Transverse colon (tissue), 4 donors: Measurements from ENCODE around the gene DIP2B. TPM values are rescaled to one million over a fixed set of nuclear protein-coding genes. Genes with fewer than 3 reads are reported as not detected.
"Not testable (repeated sequence)": the region's sequence is repeated elsewhere in the genome, so short reads cannot be mapped to it uniquely, and the experiment has no call there.

ENCODE experiments used
- DNase-seq: peaks from one replicate; pipeline ENCODE4 v3.0.0-alpha.2; 2019
- H3K27ac ChIP-seq, 4 donors: fragments of 200-600 bp; sonication (generic); 2 replicates each; pipeline ENCODE4 v1.5.1; 2016 to 2018; ENCODE audit warnings: inconsistent platforms in 4 of 4
- H3K27me3 ChIP-seq: fragments of 200-600 bp; sonication (generic); 2 replicates; pipeline ENCODE4 v1.5.1; 2017; ENCODE audit warnings: inconsistent platforms
- H3K36me3 ChIP-seq, 4 donors: fragments of 200-600 bp; sonication (generic); 2 replicates each; pipeline ENCODE4 v1.5.1; 2017 to 2019; ENCODE audit warnings: inconsistent platforms in 4 of 4
- H3K4me1 ChIP-seq, 4 donors: fragments of 200-600 bp; sonication (generic); 2 replicates each; pipeline ENCODE4 v1.5.1; 2017 to 2020; ENCODE audit warnings: inconsistent platforms in 4 of 4
- H3K4me3 ChIP-seq, 4 donors: fragments of 200-600 bp; sonication (generic); 1 replicate in 1 of 4; 2 replicates in 3 of 4; pipeline versions ENCODE4 v1.5.1 to v1.6.1; 2017 to 2019; ENCODE audit warnings: inconsistent platforms in 4 of 4
- H3K9me3 ChIP-seq, 2 donors: fragments of 200-600 bp; sonication (generic); 2 replicates each; pipeline ENCODE4 v1.5.1; 2017 to 2019; ENCODE audit warnings: inconsistent platforms in 2 of 2
- EP300 ChIP-seq: sonication (generic); formaldehyde crosslinking; IDR thresholded peaks from one replicate; pipeline ENCODE4 v1.6.1; 2017; ENCODE audit warnings: antibody characterized with exemption, low read depth
- POLR2A ChIP-seq: fragments of 450-650 bp; IDR thresholded peaks from one replicate; pipeline ENCODE4 v1.6.1; 2016; ENCODE audit warnings: antibody characterized with exemption, mild to moderate bottlenecking, moderate library complexity
- POLR2AphosphoS5 ChIP-seq, 3 donors: sonication (generic); formaldehyde crosslinking; IDR thresholded peaks; one replicate each; pipeline ENCODE4 v1.6.1; 2016; ENCODE audit warnings: antibody characterized with exemption in 3 of 3
- WGBS, 2 donors: methylation state at CpG; one replicate each; pipeline ENCODE4 v1.1.5; 2018; ENCODE audit warnings: low coverage in 1 of 2; 5-methylcytosine and 5-hydroxymethylcytosine counted together
- in situ Hi-C, 4 donors: fragments of 200-750 bp; cut with MboI; loops; one replicate each; pipeline versions ENCODE4 v1.15.0 to v1.15.1; 2017; ENCODE audit warnings: low sequenced_read_pairs in 3 of 4, low pct_ligation_motif_present in 1 of 4, low pct_unique_long_range_greater_than_20kb in 1 of 4
- intact Hi-C: fragments of 100-400 bp; cut with DNase I; formaldehyde crosslinking; loops from one replicate; pipeline ENCODE4 v1.15.1; 2023; ENCODE audit warnings: low total_unique reads
- total RNA-seq, 4 donors: library from RNA; depleted of rRNA; stranded (reverse); fragments of >200 nt; gene quantifications; one replicate each; pipeline ENCODE4 v1.1.0, GENCODE V29; 2016
- TF ChIP-seq, protein P1 (sequence below), 5 experiments: fragments of 200-600 bp in 3 of 5; fragments of 450-650 bp in 2 of 5; sonication (generic) in 3 of 5; IDR thresholded peaks; 1 replicate in 2 of 5; 2 replicates in 3 of 5; pipeline ENCODE4 v1.5.1; 2016 to 2017; ENCODE audit warnings: antibody characterized with exemption in 5 of 5, inconsistent platforms in 3 of 5, mild to moderate bottlenecking in 2 of 5, moderate library complexity in 1 of 5

Gene DIP2B
- total RNA-seq, 4 donors from 2014 or later, result 40.0 to 129 (median 57.9) TPM

- intact Hi-C loops, result no loop called here
- 93 to 97% methylated on average over 2 to 4 of the region's 4 CpGs for WGBS, 2 donors
- TF ChIP-seq EP300 (no peak), POLR2A (no peak), POLR2AphosphoS5 (IDR thresholded peaks at IDR 0.05) (no peak)
- TF ChIP-seq, protein P1, sequence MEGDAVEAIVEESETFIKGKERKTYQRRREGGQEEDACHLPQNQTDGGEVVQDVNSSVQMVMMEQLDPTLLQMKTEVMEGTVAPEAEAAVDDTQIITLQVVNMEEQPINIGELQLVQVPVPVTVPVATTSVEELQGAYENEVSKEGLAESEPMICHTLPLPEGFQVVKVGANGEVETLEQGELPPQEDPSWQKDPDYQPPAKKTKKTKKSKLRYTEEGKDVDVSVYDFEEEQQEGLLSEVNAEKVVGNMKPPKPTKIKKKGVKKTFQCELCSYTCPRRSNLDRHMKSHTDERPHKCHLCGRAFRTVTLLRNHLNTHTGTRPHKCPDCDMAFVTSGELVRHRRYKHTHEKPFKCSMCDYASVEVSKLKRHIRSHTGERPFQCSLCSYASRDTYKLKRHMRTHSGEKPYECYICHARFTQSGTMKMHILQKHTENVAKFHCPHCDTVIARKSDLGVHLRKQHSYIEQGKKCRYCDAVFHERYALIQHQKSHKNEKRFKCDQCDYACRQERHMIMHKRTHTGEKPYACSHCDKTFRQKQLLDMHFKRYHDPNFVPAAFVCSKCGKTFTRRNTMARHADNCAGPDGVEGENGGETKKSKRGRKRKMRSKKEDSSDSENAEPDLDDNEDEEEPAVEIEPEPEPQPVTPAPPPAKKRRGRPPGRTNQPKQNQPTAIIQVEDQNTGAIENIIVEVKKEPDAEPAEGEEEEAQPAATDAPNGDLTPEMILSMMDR (IDR thresholded peaks at IDR 0.05), result no peak
- Histone ChIP-seq H3K4me1 (no peaks in the 10 kb centered on the region), H3K4me3 (no peak overlapping the region), H3K9me3 (no peaks in the 10 kb centered on the region), H3K27ac (no peak overlapping the region), H3K27me3 (no peaks in the 10 kb centered on the region), H3K36me3 (peaks cover 0 to 70% (median 16%) of the 10 kb centered on the region in 4 donors)
- no peak for DNase-seq
- in situ Hi-C loops, result no loop called here
Measured at GRCh38 chr12:50678650-50679365, 174.0 kb downstream of the DIP2B start.

- intact Hi-C loops (no loop called here), in situ Hi-C loops (no loop called here)
- H3K9me3 ChIP-seq, result no peaks in the 10 kb centered on the region
- H3K4me3 ChIP-seq, result no peak overlapping the region
- TF ChIP-seq EP300, result no peak
- no peak for TF ChIP-seq POLR2A
- TF ChIP-seq POLR2AphosphoS5 (IDR thresholded peaks at IDR 0.05), result no peak
- TF ChIP-seq, protein P1 (IDR thresholded peaks at IDR 0.05), result no peak
- H3K36me3 ChIP-seq, result peaks cover 0 to 73% (median 17%) of the 10 kb centered on the region in 4 donors
- DNase-seq, result no peak
- no peak overlapping the region for H3K27ac ChIP-seq
- 87 to 90% methylated on average over 1 of the region's 1 CpG for WGBS, 2 donors
- no peaks in the 10 kb centered on the region for H3K27me3 ChIP-seq
- H3K4me1 ChIP-seq, result no peaks in the 10 kb centered on the region
Measured at GRCh38 chr12:50679612-50680011, 174.8 kb downstream of the DIP2B start.

GRCh38 chr12:50681064-50681463 is 176.3 kb downstream of the DIP2B start:
- H3K27me3 ChIP-seq, H3K4me1 ChIP-seq, H3K9me3 ChIP-seq, in situ Hi-C loops, DNase-seq, H3K27ac ChIP-seq, H3K4me3 ChIP-seq, intact Hi-C loops: not testable (repeated sequence)
- peaks cover 0 to 62% (median 11%) of the 10 kb centered on the region in 4 donors for H3K36me3 ChIP-seq
- 99% methylated on average over 3 of the region's 3 CpGs; no CpG with 5 or more reads in 1 of the 2 donors for WGBS, 2 donors

GRCh38 chr12:50685641-50686040 is 180.9 kb downstream of the DIP2B start:
- Histone ChIP-seq H3K36me3 (peaks cover 0 to 60% (median 15%) of the 10 kb centered on the region in 4 donors), H3K27ac (no peak overlapping the region), H3K4me3 (no peak overlapping the region), H3K9me3 (no peaks in the 10 kb centered on the region), H3K27me3 (no peaks in the 10 kb centered on the region), H3K4me1 (no peaks in the 10 kb centered on the region)
- intact Hi-C loops, result no loop called here
- TF ChIP-seq EP300 (no peak), POLR2AphosphoS5 (IDR thresholded peaks at IDR 0.05) (no peak), POLR2A (no peak)
- TF ChIP-seq, protein P1 (IDR thresholded peaks at IDR 0.05), result no peak
- 87 to 100% methylated on average over 1 of the region's 1 CpG for WGBS, 2 donors
- DNase-seq, result no peak
- in situ Hi-C loops, result no loop called here
